ENCODE data around the gene PRTFDC1.

Gene PRTFDC1

DNA sequence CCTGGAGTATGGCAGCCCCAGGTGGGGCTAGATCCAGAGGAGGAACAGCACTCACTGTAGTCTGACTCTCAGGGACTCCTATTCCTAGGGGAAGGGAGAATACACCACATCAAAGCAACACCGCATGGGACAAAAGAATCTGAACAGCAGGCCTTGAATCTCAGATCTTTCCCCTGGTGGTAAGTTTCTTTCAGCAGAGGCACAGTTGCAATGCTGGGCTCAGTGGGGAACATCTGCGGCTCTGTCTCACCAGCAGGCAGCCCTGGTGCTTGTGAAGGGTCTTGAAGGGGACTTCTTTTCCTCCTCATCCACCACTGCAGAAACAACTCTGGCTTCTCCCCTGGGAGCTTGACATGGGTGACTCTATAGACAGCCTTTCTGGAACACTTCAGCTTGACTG is 117.5 kb downstream of the PRTFDC1 start:
- no peak for DNase-seq

DNA sequence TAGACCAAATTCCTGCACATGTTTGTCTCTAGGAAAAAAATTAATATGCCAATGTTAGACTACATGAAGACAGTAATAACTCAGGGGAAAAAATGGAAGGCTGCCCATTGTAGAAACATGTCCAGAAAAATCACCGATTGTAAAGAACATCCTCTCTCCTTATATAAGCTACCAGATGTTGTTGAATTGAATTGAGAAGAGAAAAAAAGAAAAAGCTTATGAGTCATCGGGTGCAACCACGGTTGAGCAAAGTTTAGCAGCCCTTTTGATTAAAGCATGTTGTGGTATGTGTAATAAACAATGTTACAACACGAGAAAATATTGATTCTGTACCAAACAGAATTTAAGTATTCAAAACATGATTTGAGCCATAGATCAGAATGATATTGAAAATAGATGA is 126.4 kb downstream of the PRTFDC1 start:
- no peak for DNase-seq

DNA sequence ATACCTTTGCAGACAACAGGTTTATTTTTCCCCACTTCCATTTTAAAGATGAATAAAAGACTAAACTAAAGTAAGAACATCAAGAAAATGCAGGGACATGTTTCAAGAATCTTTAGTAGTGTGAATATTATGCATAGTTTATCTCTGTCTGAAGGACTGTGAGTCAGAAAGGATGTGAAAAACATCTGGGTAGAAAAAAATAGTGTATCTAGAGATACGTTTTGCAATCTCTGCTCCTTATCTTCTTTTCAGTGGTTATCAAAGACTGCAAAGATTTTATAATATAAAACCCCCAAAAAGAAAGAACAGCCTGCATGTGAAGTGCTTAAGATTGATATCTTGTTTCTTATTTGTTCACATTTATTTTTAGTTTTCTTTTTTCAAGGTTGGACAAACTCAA is 126.9 kb downstream of the PRTFDC1 start:
- no peak for DNase-seq

DNA sequence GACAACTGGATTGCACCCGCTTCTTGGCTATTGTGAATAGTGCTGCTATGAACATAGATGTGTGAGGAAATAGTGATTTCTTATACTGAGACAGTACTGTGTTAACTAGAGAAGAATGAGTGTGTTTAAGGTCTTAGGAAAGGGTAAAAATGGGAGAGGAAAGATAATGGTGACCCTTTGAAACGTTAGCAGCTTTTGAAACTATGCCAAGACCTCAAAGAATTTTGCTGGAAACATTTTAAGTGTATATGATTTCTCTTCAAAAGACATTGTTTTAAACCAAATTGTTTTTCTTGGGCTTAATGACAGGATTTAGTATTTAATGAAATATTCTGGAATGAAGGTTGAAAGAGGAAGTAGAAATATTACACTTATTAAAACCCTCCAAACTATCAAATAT is 127.9 kb downstream of the PRTFDC1 start:
- DNase-seq: no peak

DNA sequence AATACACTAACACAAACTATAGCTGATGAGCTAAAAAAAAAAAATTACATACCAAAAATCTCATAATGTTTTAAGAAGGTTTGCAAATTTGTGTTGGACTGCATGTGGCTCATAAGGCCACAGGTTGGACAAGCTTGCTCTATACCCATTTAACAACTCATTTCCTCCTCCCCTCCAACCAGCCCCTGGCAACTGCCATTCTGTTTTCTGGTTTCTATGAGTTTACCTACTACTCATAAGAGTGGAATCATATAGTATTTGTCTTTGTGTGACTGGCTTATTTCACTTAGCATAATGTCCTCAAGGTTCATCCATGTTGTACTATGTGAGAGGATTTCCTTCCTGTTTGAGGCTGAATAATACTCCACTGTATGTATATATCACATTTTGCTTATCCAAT is 128.3 kb downstream of the PRTFDC1 start:
- no peak for DNase-seq

DNA sequence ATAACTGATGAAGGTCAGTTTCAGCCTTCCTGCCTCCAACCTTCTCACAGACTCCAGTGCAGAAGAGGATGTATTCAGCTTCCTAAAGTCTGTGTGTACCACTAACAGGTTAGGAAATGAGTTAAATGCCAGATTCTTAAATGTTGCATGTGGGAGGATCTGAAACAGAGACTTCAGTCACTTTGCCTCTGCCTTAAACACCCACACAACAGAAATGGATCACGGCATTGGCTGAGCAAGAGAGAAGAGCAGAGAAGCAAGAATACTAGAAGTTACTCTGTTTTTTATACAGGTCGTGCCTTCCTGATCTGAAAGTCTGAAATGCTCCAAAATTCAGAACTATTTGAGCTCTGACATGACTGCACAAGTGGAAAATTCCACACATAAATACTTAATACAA is 129.8 kb downstream of the PRTFDC1 start:
- peak; percentile 52 for DNase-seq

DNA sequence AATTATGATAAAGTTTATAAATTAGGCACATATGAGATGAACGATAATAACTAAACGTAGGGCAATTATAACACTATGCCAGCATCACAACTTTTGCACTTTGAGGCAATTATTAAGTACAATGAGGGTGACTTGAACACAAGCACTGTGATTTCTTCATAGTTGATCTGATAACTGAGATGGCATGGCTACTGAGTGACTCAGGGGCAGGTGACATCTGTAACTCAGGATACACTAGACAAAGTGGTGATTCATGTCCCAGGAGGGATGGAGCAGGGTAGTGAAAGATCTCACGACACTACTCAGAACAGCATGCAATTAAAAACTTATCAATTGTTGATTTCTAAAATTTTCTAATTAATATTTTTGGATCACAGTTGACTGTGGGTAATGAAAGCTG is 130.4 kb downstream of the PRTFDC1 start:
- DNase-seq: peak; percentile 17

DNA sequence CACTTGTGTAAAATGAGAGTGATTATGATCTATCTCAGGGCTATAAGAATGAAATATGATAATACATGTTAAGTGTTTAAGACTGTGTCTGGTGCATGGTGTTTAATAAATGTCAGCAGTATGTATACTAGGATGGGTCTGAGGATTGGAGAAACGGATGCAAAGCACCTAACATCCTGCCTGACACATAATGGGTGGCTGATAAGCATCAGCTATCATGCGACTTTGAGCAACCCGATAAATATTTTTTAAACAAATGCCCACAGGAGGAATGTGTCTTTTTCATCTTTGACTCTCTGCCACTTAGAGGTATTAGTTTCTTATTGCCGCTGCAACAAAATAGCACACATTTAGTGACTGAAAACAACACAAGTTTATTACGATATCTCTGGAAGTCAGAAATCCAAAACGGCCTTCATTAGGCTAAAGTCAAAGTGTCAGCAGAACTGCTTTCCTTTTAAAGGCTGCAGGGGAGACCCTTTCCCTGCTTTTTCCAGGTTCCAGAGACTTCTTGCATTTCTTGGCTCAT is 135.5 kb downstream of the PRTFDC1 start:
- DNase-seq: no peak

DNA sequence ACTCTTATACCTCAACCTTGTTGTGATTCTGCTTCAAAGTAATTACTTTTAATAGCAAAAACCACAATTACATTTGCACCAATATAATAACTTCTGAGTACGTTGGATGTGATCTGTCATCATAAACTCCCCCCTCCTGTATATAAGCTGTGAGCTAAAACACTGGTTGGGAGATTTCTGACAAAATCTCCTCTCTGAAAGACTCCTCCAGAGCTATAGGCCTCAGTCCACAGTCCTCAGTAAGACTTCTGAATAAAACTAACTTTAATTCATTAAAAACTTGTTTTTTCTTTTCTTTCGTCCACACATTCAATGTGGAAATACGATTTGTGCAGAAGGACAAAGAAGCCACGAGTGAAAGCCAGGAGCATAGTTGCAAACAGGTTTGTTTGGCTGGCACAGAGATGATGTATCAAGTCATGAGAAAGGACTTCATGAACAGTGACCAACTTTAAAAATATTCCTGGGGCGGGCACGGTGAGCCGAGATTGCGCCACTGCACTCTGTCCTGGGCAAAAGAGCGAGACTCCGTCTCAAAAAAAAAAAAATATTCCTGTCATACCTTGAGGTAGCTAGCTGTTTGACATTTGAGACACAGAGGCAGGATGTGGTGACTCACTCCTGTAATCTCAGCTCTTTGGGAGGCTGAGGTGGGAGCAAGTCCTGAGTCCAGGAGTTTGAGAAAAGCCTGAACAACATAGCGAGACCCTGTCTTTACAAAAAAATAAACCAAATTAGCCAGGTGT is 137.7 kb downstream of the PRTFDC1 start:
- DNase-seq: no peak

DNA sequence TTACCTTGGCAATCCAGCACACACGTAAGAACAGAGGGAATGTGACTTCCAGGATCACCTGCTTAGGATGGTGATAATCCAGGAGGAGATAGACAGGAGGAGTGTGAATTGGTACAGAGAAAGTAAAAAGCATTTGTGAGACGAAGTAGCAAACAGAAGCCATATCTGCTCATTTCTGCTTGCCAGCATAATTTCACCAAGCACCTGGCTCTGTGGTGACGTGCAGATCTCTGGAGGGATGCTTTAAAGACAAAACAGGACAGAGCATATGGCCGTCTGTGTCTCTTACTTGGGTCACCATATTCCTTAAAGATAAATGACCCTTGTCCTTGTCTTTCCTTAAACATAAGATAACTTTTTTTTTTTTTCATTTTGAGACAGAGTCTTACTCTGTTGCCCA is 138.6 kb downstream of the PRTFDC1 start:
- no peak for DNase-seq

DNA sequence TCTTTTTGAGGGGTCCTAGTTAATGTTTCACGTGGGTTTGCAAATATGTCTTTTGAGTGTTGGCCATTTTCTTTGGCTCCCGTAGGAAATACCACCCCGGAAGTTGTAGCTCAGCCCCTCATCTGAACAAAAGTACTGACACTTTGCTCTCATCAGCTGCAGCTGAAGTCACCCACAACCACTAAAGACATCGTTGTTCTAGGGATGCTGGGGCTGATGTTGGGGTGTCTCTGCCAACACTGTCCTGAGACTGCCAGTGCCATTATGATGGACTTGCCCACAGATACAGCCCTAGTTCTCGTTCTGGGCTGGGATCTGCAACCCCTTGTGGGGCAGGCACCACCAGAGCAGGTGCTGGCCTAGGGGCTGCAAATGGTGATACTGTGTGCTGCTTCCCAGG is 146.1 kb downstream of the PRTFDC1 start:
- no peak for DNase-seq

DNA sequence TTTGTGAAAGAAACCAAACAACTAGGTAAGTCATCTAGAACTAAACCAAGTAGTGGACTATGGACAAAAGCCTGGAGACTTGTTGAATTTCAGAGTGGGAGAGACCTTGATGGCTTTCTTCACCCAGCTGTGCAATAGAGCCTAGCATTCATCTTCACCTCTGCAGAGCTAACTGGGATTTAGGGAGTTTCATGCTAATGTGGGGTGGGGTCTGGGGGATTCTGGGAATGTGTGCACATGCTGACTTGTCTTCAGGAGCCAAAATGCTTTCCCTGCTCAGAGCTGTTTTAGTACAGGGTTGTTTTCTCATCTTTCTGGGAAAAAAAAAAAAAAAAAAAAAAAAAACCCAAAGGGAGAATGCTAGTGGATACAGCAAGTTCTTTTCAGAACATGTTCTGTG is 147.4 kb downstream of the PRTFDC1 start:
- no peak for DNase-seq

DNA sequence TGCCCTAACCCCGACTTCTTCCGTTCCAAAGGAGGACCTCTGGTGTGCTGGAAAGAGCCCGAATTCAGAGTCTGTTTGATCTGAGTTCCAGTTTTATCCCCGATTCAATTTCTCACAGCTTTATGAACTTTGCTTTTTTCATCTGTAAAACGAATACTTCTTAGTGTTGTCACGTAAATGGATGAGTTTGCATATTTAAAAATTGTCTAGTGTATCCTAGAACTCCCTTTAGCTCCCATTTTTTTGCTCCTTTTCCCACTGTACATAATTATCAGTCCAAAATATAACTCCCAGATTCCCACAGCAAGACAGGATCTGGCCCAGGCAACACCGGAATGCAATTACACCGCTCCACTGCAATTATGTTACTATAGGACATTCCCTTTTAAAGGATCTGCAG is 148.0 kb downstream of the PRTFDC1 start:
- DNase-seq: no peak

DNA sequence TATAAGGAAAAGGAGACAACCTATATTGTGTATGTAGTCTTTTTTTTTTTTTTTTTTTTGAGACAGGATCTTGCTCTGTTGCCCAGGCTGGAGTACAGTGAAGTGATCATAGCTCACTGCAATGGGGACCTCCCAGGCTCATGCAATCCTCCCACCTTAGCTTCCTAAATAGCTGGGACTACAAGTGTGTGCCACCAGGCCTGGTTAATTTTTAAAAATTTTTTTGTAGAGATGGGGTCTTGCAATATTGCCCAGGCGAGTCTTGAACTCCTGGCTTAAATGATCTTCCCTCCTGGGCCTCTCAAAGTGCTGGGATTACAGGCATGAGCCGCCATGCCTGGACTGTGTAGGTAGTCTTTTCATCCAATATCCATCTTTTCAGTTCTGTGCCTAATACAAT is 150.0 kb downstream of the PRTFDC1 start:
- DNase-seq: no peak

DNA sequence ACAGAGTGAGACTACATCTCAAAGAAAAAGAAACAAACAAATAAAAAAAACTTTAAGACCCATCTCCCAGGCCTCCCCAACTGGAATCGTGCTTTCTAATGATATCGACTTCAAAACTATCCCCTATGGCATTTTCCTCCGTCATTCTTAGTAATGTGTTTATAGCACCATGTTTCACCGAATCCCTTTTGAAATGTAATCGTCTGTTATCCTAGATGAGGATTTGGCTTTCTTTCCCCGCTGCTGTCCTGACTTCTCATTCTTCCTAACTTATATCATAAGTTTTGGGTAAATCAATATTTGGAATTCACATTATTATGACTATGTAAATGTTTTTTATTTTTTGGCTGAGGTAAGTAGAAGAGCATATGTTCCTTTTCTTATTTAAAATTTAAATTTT is 151.5 kb downstream of the PRTFDC1 start:
- DNase-seq: no peak

Measured in stimulated activated CD4-positive, alpha-beta T cell treated with anti-CD3 and anti-CD28 coated beads, Interleukin-4, amount 100 ng/mL, for 24 hours (primary cell).